NCI-H2171 treated with DMSO at 0.1 percent for 48 hours (cell line): ENCODE measurements around the gene HS2ST1.
"Not testable (repeated sequence)": the region's sequence is repeated elsewhere in the genome, so short reads cannot be mapped to it uniquely, and the experiment has no call there.

ENCODE experiments used
- DNase-seq: peaks from one replicate; lab custom pipeline; 2025; lab: John Stamatoyannopoulos, UW

HS2ST1 gene

GRCh38 chr1:86971778-86972177, 57.3 kb downstream of the HS2ST1 start:
- no peak for DNase-seq

DNA sequence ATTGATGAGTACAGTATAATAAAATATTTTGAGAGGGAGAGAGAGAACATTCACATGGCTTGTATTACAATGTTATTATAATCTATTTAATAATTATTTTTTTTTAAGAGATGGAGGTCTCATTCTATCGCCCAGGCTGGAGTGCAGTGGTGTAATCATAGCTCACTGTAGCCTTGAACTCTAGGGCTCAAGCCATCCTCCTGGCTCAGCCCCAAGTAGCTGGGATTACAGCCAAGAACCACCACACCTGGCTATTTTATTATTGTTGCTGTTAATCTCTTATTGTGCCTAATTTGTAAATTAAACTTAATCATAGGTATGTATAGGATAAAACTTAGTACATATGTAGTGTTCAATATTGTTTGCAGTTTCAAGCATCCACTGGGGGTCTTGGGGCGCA, 57.8 kb downstream of the HS2ST1 start:
- DNase-seq: peak; percentile 37

DNA sequence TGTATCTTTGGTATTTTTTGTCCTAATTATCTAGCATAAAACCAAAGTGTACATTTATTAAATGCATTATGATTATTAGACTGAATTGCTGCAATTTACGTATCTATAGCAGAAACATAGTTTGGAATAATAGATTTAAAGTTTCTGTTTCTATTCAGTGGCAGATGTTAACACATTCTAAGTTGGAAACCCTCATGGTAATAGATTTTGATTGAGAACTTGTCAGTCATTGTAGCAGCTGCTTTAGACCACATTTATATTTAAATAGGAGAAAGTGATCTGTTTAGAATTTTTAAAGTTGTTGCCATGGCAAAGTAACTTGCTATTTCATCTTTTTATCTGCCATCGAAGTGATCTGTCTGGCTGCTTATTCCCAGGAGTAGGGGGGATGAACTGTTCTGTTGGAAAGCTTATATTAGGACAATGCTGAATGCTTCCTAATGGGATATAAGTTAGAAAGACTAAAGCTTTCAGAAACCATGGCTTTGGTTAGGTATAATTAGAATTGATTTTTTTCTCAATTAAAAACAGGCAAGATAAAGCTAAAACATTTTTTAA, 61.6 kb downstream of the HS2ST1 start:
- DNase-seq: no peak

DNA sequence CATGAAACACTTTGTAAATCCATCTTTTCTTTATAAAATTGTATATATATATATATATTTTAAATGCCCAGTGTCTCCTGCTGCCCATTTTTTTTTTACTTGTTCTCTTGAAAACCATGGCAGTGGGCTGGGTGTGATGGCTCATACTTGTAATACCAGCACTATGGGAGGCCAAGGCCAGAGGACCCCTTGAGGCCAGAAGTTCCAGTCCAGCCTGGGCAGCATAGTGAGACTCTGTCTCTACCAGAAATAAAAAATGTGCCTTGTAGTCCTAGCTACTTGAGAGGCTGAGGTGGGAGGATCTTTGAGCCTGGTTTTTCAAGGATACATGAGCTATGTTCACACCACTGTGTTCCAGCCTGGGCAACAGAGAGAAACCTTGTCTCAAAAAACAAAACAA, 62.2 kb downstream of the HS2ST1 start:
- no peak for DNase-seq

GRCh38 chr1:86981482-86982213, 67.2 kb downstream of the HS2ST1 start:
- no peak for DNase-seq

- DNase-seq: not testable (repeated sequence)
Measured at GRCh38 chr1:86983677-86984076, 69.2 kb downstream of the HS2ST1 start.

DNA sequence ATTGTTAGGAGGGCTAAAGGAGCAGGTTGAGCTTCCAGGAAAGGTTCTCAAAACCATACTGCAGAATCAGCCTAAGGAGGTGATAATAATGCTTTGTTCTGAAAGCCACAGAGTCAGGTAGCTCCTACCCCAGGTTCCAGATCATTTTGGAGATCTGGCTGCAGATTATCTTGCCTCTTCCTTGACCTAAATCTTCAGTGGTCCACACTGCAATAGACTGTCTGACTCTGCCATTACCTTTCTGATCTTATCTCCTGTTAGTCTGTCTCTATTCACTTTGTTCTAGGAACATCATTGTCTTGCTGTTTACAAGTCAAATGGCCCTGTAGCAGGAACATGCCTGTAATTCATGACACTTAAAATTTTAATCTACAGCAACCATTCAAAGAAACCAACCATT, 73.0 kb downstream of the HS2ST1 start:
- DNase-seq: no peak

DNA sequence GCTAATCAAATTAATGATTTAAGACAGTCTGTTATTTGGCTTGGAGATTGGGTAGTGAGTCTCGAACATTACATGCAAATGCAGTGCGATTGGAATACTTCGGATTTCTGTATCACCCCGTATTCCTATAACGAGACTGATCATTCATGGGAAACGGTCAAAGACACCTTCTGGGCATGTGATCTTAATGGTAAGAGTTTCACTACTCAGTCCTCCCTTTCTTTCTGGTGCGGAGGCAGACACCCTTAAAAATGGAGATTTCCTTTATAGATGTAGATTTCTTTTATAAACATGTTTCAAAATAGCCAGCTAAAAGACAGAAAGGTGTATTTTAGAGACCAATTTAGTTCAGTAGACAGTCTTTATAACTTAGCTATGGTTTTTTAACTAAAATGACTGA, 74.4 kb downstream of the HS2ST1 start:
- DNase-seq: no peak

DNA sequence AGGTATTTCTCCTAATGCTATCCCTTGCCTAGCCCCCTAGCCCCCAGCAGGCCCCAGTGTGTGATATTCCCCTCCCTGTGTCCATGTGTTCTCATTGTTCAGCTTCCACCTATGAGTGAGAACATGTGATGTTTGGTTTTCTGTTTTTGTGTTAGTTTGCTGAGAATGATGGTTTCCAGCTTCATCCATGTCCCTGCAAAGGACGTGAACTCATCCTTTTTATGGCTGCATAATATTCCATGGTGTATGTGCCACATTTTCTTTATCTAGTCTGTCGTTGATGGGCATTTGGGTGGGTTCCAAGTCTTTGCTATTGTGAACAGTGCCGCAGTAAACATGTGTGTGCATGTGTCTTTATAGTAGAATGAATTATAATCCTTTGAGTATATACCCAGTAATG, 75.3 kb downstream of the HS2ST1 start:
- not testable (repeated sequence) for DNase-seq

DNA sequence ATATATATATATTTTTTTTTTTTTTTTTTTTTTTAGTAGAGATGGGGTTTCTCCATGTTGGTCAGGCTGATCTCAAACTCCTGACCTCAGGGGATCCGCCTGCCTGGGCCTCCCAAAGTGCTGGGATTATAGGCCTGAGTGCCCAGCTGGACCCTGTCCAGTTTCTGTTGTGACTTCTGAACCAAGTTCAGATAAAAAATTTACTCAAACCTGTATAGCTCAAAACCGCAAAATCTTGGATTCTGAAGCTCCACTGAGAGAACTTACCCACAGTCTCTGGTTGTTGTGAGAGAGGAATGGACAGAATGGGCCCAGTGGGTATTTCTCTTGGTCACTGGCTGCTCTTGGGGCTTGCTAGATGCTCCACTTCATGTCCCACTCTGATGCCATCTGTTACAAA, 76.4 kb downstream of the HS2ST1 start:
- DNase-seq: no peak

DNA sequence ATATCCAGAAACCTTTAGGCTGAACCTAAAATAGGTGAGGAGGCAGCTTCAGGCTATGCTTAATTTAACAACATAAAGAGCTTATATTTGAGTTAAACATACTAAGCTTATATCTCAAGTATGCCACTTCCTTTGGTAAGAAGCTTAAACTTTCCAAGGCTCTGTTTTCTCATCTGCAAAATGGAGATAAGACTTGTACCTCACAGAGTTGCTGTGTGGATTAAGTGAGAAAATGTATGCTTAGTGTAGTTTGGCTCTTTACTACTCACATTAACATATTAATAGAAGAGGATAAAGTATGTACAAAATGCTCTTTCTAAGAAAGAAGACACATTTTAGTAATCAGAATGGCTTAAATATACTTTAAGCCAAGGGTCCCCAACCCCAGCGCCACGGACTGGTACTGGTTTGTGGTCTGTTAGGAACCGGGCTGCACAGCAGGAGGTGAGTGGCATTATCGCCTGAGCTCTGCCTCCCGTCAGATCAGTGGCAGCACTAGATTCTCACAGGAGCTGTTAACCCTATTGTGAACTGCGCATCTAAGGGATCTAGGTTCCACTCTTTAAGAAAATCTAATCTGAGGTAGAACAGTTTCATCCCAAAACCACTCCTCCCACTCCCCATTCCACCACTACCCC, 77.2 kb downstream of the HS2ST1 start:
- DNase-seq: no peak

DNA sequence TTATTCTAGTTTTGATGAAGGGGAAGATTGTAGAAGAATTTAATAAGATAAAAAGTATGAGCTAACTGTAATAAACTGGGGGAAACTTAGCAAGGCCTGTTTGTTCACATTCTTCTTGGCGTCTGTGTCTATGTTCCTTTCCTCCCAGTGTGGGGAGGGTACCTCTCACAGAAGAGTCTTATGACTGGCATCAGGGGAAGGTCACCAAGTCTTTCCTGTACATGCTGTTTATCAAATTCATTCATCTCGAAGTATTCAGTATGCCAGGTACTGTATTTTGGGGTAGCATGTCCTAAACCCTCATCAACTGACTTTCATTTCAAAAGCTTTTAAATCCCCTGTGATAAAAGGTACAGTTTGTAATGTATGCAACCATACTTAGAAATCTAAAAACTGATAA, 78.4 kb downstream of the HS2ST1 start:
- no peak for DNase-seq

- no peak for DNase-seq
Measured at GRCh38 chr1:86993269-86993985, 79.0 kb downstream of the HS2ST1 start.

- no peak for DNase-seq
Measured at GRCh38 chr1:86994061-86994460, 79.6 kb downstream of the HS2ST1 start.

- no peak for DNase-seq
Measured at GRCh38 chr1:86997538-86997937, 83.1 kb downstream of the HS2ST1 start.

DNA sequence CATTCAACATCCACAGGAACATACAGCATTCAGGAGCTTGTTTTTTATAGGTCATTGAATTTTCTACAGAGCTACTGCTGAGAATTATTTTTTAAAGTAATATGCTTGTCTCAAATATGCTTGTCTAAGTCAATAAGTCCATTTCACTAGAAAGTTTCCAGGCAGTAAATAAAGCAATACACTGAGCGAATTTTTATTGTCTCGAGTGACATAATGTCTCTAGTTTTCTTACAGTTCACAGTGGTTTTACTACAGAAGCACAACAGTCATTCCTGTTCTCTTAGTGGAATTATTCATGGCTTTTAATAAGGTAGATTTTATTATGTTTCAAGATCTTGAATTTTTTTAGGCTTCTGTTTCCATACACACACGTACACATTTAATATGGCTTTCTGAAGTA, 83.8 kb downstream of the HS2ST1 start:
- DNase-seq: no peak

- no peak for DNase-seq
Measured at GRCh38 chr1:86998727-86999126, 84.3 kb downstream of the HS2ST1 start.

- no peak for DNase-seq
Measured at GRCh38 chr1:87000460-87000859, 86.0 kb downstream of the HS2ST1 start.

DNA sequence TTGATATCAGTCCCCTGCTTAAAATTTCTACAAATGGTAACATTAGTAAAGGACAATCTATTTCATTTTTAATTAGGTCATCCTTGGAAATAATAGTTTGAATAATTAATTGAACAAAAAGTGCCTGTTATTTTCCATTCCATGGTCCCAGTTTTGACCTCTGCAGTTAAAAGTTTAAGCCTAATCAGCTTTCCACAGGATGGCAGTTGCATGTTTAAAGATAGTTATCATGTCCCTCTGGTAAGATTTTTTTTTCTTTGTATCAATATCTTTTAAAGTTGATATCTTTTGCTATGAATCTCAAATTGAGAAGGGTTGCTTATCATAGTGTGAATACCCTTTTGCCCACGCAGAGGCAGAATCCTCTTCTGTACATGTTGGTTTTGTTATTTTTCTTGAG, 90.4 kb downstream of the HS2ST1 start:
- no peak for DNase-seq

DNA sequence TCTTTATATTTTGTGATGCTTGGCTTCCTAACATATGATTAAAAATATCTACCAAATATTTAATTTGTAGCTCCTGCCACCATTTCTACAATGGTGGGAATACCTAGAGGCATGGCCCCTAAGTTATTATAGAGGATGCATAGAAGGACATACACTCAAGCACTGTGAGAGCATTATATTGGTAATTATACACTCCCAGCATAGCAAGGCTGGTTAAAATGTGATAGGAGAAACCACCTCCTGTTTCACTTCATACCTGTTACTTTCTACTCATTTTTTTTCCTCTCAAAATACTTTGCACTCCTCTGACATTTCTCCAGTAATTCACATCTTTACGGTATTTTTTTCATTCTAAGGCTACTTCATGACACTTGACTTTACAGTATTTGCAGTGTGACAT, 92.9 kb downstream of the HS2ST1 start:
- no peak for DNase-seq

- DNase-seq: not testable (repeated sequence)
Measured at GRCh38 chr1:87013385-87013784, 99.0 kb downstream of the HS2ST1 start.

DNA sequence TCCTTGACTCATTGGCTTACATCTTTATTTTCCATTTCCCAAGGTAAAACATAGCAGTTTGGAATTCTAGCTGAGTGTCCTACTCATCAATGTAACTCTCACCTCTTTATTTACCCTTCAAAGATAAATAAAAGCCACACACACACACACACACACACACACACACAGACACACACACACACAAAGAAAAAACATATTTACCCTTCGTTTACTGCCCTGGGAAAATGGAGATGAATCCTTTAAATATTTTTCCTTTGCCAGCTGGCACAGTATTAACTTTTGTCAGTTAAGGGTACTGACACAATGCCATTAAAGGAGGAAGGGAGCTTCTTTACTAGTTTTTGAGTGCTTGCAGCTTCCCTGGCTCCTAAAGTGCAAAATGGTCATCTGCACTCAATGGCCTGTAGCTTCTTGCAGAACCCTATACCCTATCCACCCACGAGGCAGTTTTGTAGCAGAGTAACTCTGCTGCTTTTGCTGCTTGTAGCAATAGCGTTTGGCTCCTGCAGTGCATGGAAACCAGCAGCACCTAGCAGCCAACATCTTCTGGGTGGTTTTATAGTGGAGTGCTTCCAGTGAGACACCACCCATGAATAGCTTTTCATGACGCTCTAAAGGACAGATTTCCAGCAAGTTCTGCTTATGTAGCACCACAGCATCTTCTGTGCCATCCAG, 103.7 kb downstream of the HS2ST1 start:
- DNase-seq: no peak
